BLaER1 treated with 17β-estradiol and CSF1 and Interleukin-3, amounts not matched to agents 10 nM and 100 nM (cell line): Measurements from ENCODE around the gene PIH1D1.
"Not testable (repeated sequence)": the region's sequence is repeated elsewhere in the genome, so short reads cannot be mapped to it uniquely, and the experiment has no call there.

ENCODE experiments used
- H3K27ac ChIP-seq, 11 experiments: shearing (Covaris generic); formaldehyde crosslinking; 2 replicates each; pipeline ENCODE4 v1.8.1; 2022
- H3K27me3 ChIP-seq, 11 experiments: shearing (Covaris generic); formaldehyde crosslinking; 2 replicates each; pipeline ENCODE4 v1.8.1; 2022
- H3K36me3 ChIP-seq, 11 experiments: shearing (Covaris generic); formaldehyde crosslinking; 2 replicates each; pipeline ENCODE4 v1.8.1; 2022
- H3K4me1 ChIP-seq, 10 experiments: shearing (Covaris generic); formaldehyde crosslinking; 2 replicates each; pipeline ENCODE4 v1.8.1; 2022
- H3K4me2 ChIP-seq, 11 experiments: shearing (Covaris generic); formaldehyde crosslinking; 2 replicates each; pipeline ENCODE4 v1.8.1; 2022
- H3K4me3 ChIP-seq, 10 experiments: shearing (Covaris generic); formaldehyde crosslinking; 2 replicates each; pipeline ENCODE4 v1.8.1; 2022
- H3K9ac ChIP-seq, 11 experiments: shearing (Covaris generic); formaldehyde crosslinking; 2 replicates each; pipeline ENCODE4 v1.8.1; 2022
- H3K9me3 ChIP-seq, 11 experiments: shearing (Covaris generic); formaldehyde crosslinking; replicated peaks in 1 of 11; 2 replicates each; pipeline ENCODE4 v1.8.1; 2022
- H4K20me1 ChIP-seq, 11 experiments: shearing (Covaris generic); formaldehyde crosslinking; 2 replicates each; pipeline ENCODE4 v1.8.1; 2022
- Cebpa-rat ChIP-seq, 11 experiments: shearing (Covaris generic); IDR thresholded peaks; 2 replicates each; pipeline ENCODE4 v1.8.1; 2022

PIH1D1 gene

DNA sequence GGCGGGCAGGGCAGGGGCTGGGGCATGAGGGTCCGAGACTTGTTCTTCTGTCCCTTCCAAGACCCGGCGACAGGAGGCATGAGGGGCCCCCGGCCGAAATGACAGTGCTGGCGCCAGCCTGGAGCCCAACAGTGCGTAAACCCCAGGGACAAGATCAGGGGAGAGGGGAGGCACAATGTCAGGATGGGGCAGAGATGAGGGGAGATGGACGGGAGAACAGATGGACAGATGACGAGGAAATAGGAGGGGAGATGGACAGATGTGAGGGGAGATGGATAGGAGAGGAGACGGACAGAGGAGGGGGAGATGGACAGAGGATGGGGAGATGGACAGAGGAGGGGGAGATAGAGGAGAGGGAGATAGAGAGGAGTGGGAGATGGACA lies 22.9 kb upstream of the PIH1D1 start:
- Histone ChIP-seq H4K20me1 (peaks cover 0 to 11% (median 0%) of the 10 kb centered on the region in 11 experiments; a peak in 6 of 22 replicates), H3K4me1 (peaks cover 34 to 79% (median 74%) of the 10 kb centered on the region in 10 experiments), H3K36me3 (peaks cover 0 to 5% (median 0%) of the 10 kb centered on the region in 11 experiments; a peak in 3 of 22 replicates), H3K9me3 (no peaks in the 10 kb centered on the region), H3K4me3 (peak overlapping the region; percentile 46 to 71 (median 56); a peak in 19 of 20 replicates), H3K27me3 (no peaks in the 10 kb centered on the region), H3K9ac (peak overlapping the region; percentile 65 to 83 (median 76); a peak in 21 of 22 replicates), H3K4me2 (peak overlapping the region; percentile 80 to 96 (median 88)), H3K27ac (peak overlapping the region in 10 of 11 experiments; percentile 53 to 80 (median 70); a peak in 16 of 22 replicates)
- no peak for TF ChIP-seq Cebpa-rat (IDR thresholded peaks at IDR 0.05)

DNA sequence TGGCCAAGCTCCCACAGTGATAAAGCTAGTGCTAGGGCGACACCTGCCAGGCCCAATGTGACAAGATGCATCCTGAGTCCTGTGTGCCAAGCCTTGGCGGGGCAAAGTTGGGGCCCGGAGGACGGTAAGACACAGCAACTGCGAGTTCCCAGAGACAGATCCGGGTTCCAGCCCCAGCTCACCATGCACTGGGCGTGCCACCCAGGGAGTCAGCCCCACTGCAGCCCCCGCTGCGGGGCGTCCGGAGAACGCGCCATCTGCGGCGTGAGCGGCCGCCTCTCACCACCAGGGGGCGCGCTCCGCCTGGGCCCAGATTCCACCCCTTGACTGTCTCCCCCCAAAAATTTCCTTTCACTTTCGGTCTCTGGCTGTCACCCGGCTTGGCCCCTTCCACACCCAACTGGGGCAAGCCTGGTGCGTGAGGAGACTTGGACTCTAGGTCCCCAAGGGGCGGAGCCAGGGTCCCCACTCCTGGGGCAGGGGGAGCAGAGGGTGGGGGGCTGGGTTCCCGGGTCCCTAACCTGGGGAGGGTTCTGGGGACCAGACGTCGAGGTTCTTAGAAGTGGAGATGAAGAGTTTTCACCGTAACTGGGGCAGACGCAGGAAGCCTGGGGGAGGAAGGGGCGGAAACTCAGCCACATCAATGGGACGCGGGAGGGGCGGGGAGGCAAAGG lies 22.4 kb upstream of the PIH1D1 start, which contains the start of gene FLT3LG:
FLT3LG (plus strand) TSS at position 348 of the 674 bp plus-strand sequence. CDS start 425 bp downstream, outside the sequence.
- Histone ChIP-seq H3K9ac (peak within 1 kb of the TSS; percentile 65 to 83 (median 76)), H3K36me3 (peaks cover 0 to 5% (median 0%) of the 10 kb centered on the region in 11 experiments; a peak in 3 of 22 replicates), H3K4me3 (peak within 1 kb of the TSS; percentile 46 to 71 (median 56)), H3K27me3 (no peaks in the 10 kb centered on the region), H4K20me1 (peaks cover 0 to 15% (median 0%) of the 10 kb centered on the region in 11 experiments; a peak in 6 of 22 replicates), H3K4me2 (peak within 1 kb of the TSS; percentile 80 to 96 (median 88)), H3K4me1 (peaks cover 39 to 85% (median 79%) of the 10 kb centered on the region in 10 experiments), H3K9me3 (no peaks in the 10 kb centered on the region), H3K27ac (peak within 1 kb of the TSS; percentile 53 to 80 (median 69); a peak in 20 of 22 replicates)
- no peak for TF ChIP-seq Cebpa-rat (IDR thresholded peaks at IDR 0.05)

DNA sequence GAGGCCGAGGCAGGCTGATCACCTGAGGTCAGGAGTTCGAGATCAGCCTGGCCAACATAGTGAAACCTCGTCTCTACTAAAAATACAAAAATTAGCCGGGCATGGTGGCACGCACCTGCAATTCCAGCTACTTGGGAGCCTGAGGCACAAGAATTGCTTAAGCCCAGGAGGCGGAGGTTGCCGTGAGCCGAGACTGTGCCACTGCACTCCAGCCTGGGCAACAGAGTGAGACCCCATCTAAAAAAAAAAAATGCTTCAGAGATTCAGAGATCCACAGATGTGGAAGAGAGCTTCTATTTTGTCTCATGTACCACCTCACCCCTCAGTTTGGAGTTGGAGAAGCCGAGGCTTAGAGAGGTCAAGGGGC lies 21.9 kb upstream of the PIH1D1 start:
- Histone ChIP-seq H3K27ac (peak overlapping the region in 9 of 11 experiments; percentile 53 to 80 (median 71); a peak in 15 of 22 replicates), H3K9ac (peak overlapping the region; percentile 65 to 83 (median 76); a peak in 21 of 22 replicates), H3K4me2 (peak overlapping the region; percentile 80 to 96 (median 88))

DNA sequence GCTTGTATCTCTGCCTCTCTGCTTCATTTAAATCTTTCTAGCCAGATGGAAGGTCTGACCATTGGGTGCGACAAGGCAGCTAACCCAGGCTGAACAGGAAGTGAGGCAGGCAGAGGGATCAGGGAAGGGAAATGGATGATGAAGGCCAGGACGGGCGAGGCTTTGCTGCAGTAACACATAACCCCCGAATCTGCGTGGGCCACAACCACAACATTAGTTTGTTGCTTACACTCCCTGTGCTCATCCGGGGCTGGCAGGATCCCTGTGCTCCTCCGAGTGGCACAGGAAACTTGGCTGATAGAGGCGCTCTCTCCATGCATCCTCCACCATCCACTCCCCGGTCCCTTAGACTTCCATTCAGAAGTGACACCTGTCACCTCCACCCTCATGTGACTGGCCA lies 21.3 kb upstream of the PIH1D1 start:
- Histone ChIP-seq H3K9me3 (no peaks in the 10 kb centered on the region), H3K4me3 (peak overlapping the region in 1 of 10 experiments; percentile 63; a peak in 1 of 20 replicates), H3K4me1 (peaks cover 50 to 92% (median 90%) of the 10 kb centered on the region in 10 experiments), H3K9ac (peak overlapping the region in 9 of 11 experiments; percentile 12 to 80 (median 67); a peak in 12 of 22 replicates), H3K27ac (peak overlapping the region in 8 of 11 experiments; percentile 13 to 80 (median 66); a peak in 10 of 22 replicates), H3K36me3 (peaks cover 0 to 6% (median 0%) of the 10 kb centered on the region in 11 experiments; a peak in 5 of 22 replicates), H3K27me3 (no peaks in the 10 kb centered on the region), H4K20me1 (peaks cover 0 to 15% (median 0%) of the 10 kb centered on the region in 11 experiments; a peak in 6 of 22 replicates), H3K4me2 (peak overlapping the region; percentile 80 to 96 (median 88))
- TF ChIP-seq Cebpa-rat (IDR thresholded peaks at IDR 0.05) = no peak

More for the DNA sequence above, 21.9 kb upstream of the PIH1D1 start:
- not testable (repeated sequence) for H3K9me3 ChIP-seq, H3K27me3 ChIP-seq, H3K36me3 ChIP-seq
- Histone ChIP-seq H3K4me3 (peak overlapping the region; percentile 46 to 71 (median 56)), H3K4me1 (peaks cover 45 to 87% (median 84%) of the 10 kb centered on the region in 10 experiments), H4K20me1 (peaks cover 0 to 15% (median 0%) of the 10 kb centered on the region in 11 experiments; a peak in 6 of 22 replicates)

DNA sequence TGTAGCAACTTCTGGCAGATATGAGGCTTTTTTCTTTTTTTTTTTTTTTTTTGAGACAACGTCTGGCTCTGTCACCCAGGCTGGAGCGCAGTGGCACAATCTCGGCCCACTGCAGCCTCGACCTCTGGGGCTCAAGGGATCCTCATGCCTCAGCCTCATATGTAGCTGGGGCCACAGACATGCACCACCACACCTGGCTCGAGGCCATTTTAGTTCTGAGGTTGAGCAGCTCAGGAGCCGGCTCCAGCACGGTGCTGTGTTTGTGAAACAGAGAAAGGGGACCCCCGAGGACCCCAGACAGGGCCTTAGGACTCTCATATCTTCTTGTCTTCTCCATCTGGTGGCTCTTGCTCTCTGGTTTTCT lies 19.0 kb upstream of the PIH1D1 start:
- no peak for TF ChIP-seq Cebpa-rat (IDR thresholded peaks at IDR 0.05)
- Histone ChIP-seq H3K4me1 (peaks cover 54 to 96% (median 86%) of the 10 kb centered on the region in 10 experiments), H3K4me3 (peak overlapping the region in 1 of 10 experiments; percentile 7; a peak in 1 of 20 replicates), H3K9ac (peak overlapping the region in 10 of 11 experiments; percentile 55 to 69 (median 66); a peak in 18 of 22 replicates), H3K9me3 (no peaks in the 10 kb centered on the region), H3K27ac (peak overlapping the region in 10 of 11 experiments; percentile 76 to 82 (median 79); a peak in 20 of 22 replicates), H3K36me3 (peaks cover 14 to 25% (median 16%) of the 10 kb centered on the region in 11 experiments), H3K27me3 (no peaks in the 10 kb centered on the region), H3K4me2 (peak overlapping the region; percentile 72 to 94 (median 90)), H4K20me1 (peaks cover 0 to 15% (median 0%) of the 10 kb centered on the region in 11 experiments; a peak in 6 of 22 replicates)

GRCh38 chr19:49469828-49470614 lies 18.4 kb upstream of the PIH1D1 start:
- no peak for TF ChIP-seq Cebpa-rat (IDR thresholded peaks at IDR 0.05)
- Histone ChIP-seq H3K4me1 (peaks cover 54 to 90% (median 80%) of the 10 kb centered on the region in 10 experiments), H3K27ac (peak overlapping the region; percentile 34 to 82 (median 79); a peak in 21 of 22 replicates), H3K27me3 (no peaks in the 10 kb centered on the region), H3K4me3 (peak overlapping the region in 5 of 10 experiments; percentile 12 to 39 (median 18); a peak in 5 of 20 replicates), H4K20me1 (peaks cover 0 to 15% (median 0%) of the 10 kb centered on the region in 11 experiments; a peak in 6 of 22 replicates), H3K9ac (peak overlapping the region; percentile 11 to 69 (median 66); a peak in 21 of 22 replicates), H3K4me2 (peak overlapping the region; percentile 72 to 94 (median 90)), H3K9me3 (no peaks in the 10 kb centered on the region), H3K36me3 (peaks cover 20 to 31% (median 22%) of the 10 kb centered on the region in 11 experiments)

DNA sequence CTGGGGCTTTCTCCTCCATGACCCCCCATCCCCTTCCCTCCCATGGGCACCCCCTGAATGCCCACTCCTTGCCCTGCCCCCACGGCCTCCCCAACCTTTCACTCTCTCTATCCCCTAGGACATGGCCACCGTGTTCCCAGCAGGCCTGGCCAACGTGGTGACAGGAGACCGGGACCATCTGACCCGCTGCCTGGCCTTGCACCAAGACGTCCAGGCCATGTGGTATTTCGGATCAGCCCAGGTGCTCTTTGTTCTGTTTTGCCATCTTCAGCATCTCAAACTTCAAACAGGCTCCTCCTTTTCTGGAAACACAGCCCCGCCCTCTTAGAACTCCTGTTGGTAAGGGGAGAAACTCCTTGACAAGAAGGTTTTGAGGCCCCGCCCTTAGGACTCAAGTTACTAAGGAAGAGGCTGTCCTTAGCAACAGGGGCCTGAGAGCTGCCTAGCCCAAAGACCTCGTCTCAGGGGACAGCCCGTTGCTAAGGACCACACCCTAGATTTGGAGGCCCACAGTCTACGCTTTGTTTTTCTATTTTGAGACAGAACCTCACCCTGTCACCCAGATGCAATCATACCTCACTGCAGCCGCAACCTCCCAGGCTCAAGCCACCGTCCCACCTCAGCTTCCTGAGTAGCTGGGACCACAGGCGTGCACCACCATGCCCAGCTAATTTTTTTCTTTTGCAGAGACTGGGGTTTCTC lies 17.3 kb upstream of the PIH1D1 start:
- peaks cover 0 to 15% (median 0%) of the 10 kb centered on the region in 11 experiments; a peak in 6 of 22 replicates for H4K20me1 ChIP-seq
- H3K36me3 ChIP-seq = peaks cover 31 to 42% (median 34%) of the 10 kb centered on the region in 11 experiments
- H3K27ac ChIP-seq = peak overlapping the region; percentile 34 to 82 (median 79); a peak in 21 of 22 replicates
- H3K4me2 ChIP-seq = peak overlapping the region; percentile 72 to 94 (median 90)
- peaks cover 54 to 82% (median 74%) of the 10 kb centered on the region in 10 experiments for H3K4me1 ChIP-seq
- no peaks in the 10 kb centered on the region for H3K27me3 ChIP-seq
- H3K9ac ChIP-seq = peak overlapping the region in 10 of 11 experiments; percentile 55 to 69 (median 66); a peak in 18 of 22 replicates
- peak overlapping the region in 5 of 10 experiments; percentile 17 to 45 (median 31); a peak in 8 of 20 replicates for H3K4me3 ChIP-seq
- peak in 6 of 11 experiments; percentile 15 to 53 (median 34); a peak in 4 of 22 replicates for TF ChIP-seq Cebpa-rat (IDR thresholded peaks at IDR 0.05)
- H3K9me3 ChIP-seq = no peaks in the 10 kb centered on the region
